Measurements from ENCODE around the gene ATAT1.

The ATAT1 gene

GRCh38 chr6:30651143-30651542, 24.5 kb downstream of the ATAT1 start:
- no peak for ATAC-seq
- TF ChIP-seq ZC3H10 (CRISPR knock-in tag; IDR thresholded peaks at IDR 0.05) (no peak), POU6F1 (CRISPR knock-in tag; IDR thresholded peaks at IDR 0.05; ENCODE audit: borderline replicate concordance, low read depth) (no peak), TSHZ2 (CRISPR knock-in tag; IDR thresholded peaks at IDR 0.05) (no peak), ESRRG (CRISPR knock-in tag; IDR thresholded peaks at IDR 0.05) (no peak), ZNF565 (CRISPR knock-in tag; conservative IDR thresholded peaks at IDR 0.05; ENCODE audit: low read depth) (no peak), CREB5 (CRISPR knock-in tag; IDR thresholded peaks at IDR 0.05; ENCODE audit: low read depth) (no peak), CSRNP3 (CRISPR knock-in tag; IDR thresholded peaks at IDR 0.05) (no peak), ZNF8 (CRISPR knock-in tag; IDR thresholded peaks at IDR 0.05) (no peak), ZFP3 (CRISPR knock-in tag; IDR thresholded peaks at IDR 0.05) (no peak), PATZ1 (CRISPR knock-in tag; IDR thresholded peaks at IDR 0.05; ENCODE audit: borderline replicate concordance) (no peak), CSDC2 (CRISPR knock-in tag; IDR thresholded peaks at IDR 0.05) (no peak), PPARA (CRISPR knock-in tag; IDR thresholded peaks at IDR 0.05; ENCODE audit: borderline replicate concordance) (no peak), SNAI2 (CRISPR knock-in tag; IDR thresholded peaks at IDR 0.05) (no peak), OSR1 (CRISPR knock-in tag; IDR thresholded peaks at IDR 0.05) (no peak), GLIS3 (CRISPR knock-in tag; IDR thresholded peaks at IDR 0.05) (no peak), RARB (CRISPR knock-in tag; IDR thresholded peaks at IDR 0.05) (no peak), ISL1 (CRISPR knock-in tag; IDR thresholded peaks at IDR 0.05) (no peak), TCF4 (CRISPR knock-in tag; IDR thresholded peaks at IDR 0.05; ENCODE audit: borderline replicate concordance) (no peak)

- TF ChIP-seq ESRRG (CRISPR knock-in tag; IDR thresholded peaks at IDR 0.05) (no peak), ZNF8 (CRISPR knock-in tag; IDR thresholded peaks at IDR 0.05) (no peak), GLIS3 (CRISPR knock-in tag; IDR thresholded peaks at IDR 0.05) (no peak)
- ATAC-seq, result no peak
Measured at GRCh38 chr6:30654798-30655742, 28.4 kb downstream of the ATAT1 start.

- no peak for ATAC-seq
- TF ChIP-seq ZFP30 (CRISPR knock-in tag; IDR thresholded peaks at IDR 0.05) (no peak), SNAI2 (CRISPR knock-in tag; IDR thresholded peaks at IDR 0.05) (no peak), POU6F1 (CRISPR knock-in tag; IDR thresholded peaks at IDR 0.05; ENCODE audit: borderline replicate concordance, low read depth) (no peak), CSDC2 (CRISPR knock-in tag; IDR thresholded peaks at IDR 0.05) (no peak), ZNF565 (CRISPR knock-in tag; conservative IDR thresholded peaks at IDR 0.05; ENCODE audit: low read depth) (no peak), BACH2 (CRISPR knock-in tag; IDR thresholded peaks at IDR 0.05; ENCODE audit: borderline replicate concordance) (no peak), ARNTL (CRISPR knock-in tag; IDR thresholded peaks at IDR 0.05; ENCODE audit: borderline replicate concordance, low read depth) (no peak), CREB5 (CRISPR knock-in tag; IDR thresholded peaks at IDR 0.05; ENCODE audit: low read depth) (no peak), ZC3H10 (CRISPR knock-in tag; IDR thresholded peaks at IDR 0.05) (no peak), ZNF70 (CRISPR knock-in tag; IDR thresholded peaks at IDR 0.05) (no peak), OSR1 (CRISPR knock-in tag; IDR thresholded peaks at IDR 0.05) (no peak), ESRRG (CRISPR knock-in tag; IDR thresholded peaks at IDR 0.05) (no peak), RARB (CRISPR knock-in tag; IDR thresholded peaks at IDR 0.05) (no peak), PPARA (CRISPR knock-in tag; IDR thresholded peaks at IDR 0.05; ENCODE audit: borderline replicate concordance) (no peak)
Measured at GRCh38 chr6:30655743-30656094, 29.0 kb downstream of the ATAT1 start.
